Measurements from ENCODE around the gene CCDC40. TPM values are rescaled to one million over a fixed set of nuclear protein-coding genes. Genes with fewer than 3 reads are reported as not detected.

The CCDC40 gene
- total and polyA plus RNA-seq, 2 of the 13 experiments (the other 11 are each of a cell fraction or from before 2014, with no cell fraction given), result 4.1 to 5.5 TPM

DNA sequence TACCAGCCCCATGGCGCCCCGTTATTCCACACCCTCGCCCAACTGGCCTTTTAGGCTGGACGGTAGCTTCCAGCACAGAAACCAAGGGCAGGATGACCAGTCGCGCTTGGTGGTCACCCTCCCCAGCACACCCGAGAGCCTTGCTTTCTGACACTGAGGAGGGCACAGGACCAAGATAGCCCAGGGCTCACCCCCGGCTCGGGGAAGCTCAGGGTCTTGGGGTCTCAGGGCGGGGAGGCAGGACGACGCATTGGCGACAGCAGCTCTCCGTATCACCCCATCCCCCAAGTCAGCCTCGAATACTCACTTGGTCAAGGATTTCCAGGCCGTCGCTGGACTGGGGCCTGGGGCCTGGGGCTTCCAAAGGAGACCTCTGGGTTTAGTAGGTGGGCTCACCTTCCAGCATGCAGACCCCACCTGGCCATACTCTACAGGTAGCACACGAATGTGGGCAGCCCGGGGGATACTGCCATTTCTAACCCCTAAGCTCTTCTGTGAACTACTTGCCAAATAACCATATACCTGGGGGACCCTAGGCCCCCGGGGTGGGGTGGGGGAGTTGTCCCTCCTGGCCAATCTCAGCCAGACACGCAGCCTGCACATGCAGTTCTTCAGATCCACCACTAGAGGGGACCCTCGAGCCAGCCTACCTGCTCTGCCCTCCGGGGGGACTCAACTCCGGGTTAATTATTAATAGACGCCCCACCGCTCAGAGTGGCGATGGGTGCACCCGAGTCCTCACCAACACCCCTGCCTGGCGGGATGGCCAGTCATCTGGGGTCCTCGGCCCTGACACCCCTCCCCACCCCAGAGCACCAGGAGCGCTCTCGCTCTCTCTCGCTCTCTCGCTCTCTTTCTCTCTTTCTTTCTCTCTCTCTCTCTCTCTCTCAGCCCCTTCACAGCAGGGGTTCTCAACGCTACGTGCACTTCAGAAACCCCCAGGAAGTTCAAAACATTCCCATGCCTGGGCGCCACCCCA, 30.8 kb upstream of the CCDC40 start (continued):
- TF ChIP-seq, protein P1, sequence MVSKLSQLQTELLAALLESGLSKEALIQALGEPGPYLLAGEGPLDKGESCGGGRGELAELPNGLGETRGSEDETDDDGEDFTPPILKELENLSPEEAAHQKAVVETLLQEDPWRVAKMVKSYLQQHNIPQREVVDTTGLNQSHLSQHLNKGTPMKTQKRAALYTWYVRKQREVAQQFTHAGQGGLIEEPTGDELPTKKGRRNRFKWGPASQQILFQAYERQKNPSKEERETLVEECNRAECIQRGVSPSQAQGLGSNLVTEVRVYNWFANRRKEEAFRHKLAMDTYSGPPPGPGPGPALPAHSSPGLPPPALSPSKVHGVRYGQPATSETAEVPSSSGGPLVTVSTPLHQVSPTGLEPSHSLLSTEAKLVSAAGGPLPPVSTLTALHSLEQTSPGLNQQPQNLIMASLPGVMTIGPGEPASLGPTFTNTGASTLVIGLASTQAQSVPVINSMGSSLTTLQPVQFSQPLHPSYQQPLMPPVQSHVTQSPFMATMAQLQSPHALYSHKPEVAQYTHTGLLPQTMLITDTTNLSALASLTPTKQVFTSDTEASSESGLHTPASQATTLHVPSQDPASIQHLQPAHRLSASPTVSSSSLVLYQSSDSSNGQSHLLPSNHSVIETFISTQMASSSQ (IDR thresholded peaks at IDR 0.05; ENCODE audit: low read depth), result peak; percentile 99
- TF ChIP-seq, protein P1 (CRISPR knock-in tag; IDR thresholded peaks at IDR 0.05; ENCODE audit: borderline replicate concordance), result peak; percentile 99
- TF ChIP-seq, protein P2, sequence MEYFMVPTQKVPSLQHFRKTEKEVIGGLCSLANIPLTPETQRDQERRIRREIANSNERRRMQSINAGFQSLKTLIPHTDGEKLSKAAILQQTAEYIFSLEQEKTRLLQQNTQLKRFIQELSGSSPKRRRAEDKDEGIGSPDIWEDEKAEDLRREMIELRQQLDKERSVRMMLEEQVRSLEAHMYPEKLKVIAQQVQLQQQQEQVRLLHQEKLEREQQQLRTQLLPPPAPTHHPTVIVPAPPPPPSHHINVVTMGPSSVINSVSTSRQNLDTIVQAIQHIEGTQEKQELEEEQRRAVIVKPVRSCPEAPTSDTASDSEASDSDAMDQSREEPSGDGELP (IDR thresholded peaks at IDR 0.05; ENCODE audit: borderline replicate concordance, low read depth), result no peak
- TF ChIP-seq PHF20 (CRISPR knock-in tag; IDR thresholded peaks at IDR 0.05), result no peak
- no peak for TF ChIP-seq ZNF17 (CRISPR knock-in tag; IDR thresholded peaks at IDR 0.05)
- TF ChIP-seq SETDB1 (CRISPR knock-in tag; IDR thresholded peaks at IDR 0.05; ENCODE audit: borderline replicate concordance), result no peak
- TF ChIP-seq, protein P3, sequence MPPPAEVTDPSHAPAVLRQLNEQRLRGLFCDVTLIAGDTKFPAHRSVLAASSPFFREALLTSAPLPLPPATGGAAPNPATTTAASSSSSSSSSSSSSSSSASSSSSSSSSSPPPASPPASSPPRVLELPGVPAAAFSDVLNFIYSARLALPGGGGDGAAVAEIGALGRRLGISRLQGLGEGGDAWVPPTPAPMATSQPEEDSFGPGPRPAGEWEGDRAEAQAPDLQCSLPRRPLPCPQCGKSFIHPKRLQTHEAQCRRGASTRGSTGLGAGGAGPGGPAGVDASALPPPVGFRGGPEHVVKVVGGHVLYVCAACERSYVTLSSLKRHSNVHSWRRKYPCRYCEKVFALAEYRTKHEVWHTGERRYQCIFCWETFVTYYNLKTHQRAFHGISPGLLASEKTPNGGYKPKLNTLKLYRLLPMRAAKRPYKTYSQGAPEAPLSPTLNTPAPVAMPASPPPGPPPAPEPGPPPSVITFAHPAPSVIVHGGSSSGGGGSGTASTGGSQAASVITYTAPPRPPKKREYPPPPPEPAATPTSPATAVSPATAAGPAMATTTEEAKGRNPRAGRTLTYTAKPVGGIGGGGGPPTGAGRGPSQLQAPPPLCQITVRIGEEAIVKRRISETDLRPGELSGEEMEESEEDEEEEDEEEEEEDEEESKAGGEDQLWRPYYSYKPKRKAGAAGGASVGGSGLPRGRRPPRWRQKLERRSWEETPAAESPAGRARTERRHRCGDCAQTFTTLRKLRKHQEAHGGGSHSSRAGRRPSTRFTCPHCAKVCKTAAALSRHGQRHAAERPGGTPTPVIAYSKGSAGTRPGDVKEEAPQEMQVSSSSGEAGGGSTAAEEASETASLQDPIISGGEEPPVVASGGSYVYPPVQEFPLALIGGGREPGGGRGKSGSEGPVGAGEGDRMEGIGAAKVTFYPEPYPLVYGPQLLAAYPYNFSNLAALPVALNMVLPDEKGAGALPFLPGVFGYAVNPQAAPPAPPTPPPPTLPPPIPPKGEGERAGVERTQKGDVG (CRISPR knock-in tag; IDR thresholded peaks at IDR 0.05; ENCODE audit: borderline replicate concordance), result peak; percentile 68; the same call in 1 of the 2 replicates
- TF ChIP-seq ZIK1 (CRISPR knock-in tag; IDR thresholded peaks at IDR 0.05; ENCODE audit: borderline replicate concordance, low read depth), result no peak
- no peak for TF ChIP-seq ELF4 (CRISPR knock-in tag; IDR thresholded peaks at IDR 0.05; ENCODE audit: borderline replicate concordance)
- no peak for TF ChIP-seq ZFP36L1 (CRISPR knock-in tag; IDR thresholded peaks at IDR 0.05)
- TF ChIP-seq REL (CRISPR knock-in tag; conservative IDR thresholded peaks at IDR 0.05), result no peak
- peak; percentile 62 for TF ChIP-seq NFYB (CRISPR knock-in tag; IDR thresholded peaks at IDR 0.05)
- TF ChIP-seq, protein P4, sequence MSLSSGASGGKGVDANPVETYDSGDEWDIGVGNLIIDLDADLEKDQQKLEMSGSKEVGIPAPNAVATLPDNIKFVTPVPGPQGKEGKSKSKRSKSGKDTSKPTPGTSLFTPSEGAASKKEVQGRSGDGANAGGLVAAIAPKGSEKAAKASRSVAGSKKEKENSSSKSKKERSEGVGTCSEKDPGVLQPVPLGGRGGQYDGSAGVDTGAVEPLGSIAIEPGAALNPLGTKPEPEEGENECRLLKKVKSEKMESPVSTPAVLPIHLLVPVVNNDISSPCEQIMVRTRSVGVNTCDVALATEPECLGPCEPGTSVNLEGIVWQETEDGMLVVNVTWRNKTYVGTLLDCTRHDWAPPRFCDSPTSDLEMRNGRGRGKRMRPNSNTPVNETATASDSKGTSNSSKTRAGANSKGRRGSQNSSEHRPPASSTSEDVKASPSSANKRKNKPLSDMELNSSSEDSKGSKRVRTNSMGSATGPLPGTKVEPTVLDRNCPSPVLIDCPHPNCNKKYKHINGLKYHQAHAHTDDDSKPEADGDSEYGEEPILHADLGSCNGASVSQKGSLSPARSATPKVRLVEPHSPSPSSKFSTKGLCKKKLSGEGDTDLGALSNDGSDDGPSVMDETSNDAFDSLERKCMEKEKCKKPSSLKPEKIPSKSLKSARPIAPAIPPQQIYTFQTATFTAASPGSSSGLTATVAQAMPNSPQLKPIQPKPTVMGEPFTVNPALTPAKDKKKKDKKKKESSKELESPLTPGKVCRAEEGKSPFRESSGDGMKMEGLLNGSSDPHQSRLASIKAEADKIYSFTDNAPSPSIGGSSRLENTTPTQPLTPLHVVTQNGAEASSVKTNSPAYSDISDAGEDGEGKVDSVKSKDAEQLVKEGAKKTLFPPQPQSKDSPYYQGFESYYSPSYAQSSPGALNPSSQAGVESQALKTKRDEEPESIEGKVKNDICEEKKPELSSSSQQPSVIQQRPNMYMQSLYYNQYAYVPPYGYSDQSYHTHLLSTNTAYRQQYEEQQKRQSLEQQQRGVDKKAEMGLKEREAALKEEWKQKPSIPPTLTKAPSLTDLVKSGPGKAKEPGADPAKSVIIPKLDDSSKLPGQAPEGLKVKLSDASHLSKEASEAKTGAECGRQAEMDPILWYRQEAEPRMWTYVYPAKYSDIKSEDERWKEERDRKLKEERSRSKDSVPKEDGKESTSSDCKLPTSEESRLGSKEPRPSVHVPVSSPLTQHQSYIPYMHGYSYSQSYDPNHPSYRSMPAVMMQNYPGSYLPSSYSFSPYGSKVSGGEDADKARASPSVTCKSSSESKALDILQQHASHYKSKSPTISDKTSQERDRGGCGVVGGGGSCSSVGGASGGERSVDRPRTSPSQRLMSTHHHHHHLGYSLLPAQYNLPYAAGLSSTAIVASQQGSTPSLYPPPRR (CRISPR knock-in tag; IDR thresholded peaks at IDR 0.05; ENCODE audit: borderline replicate concordance), result no peak
- no peak for TF ChIP-seq CENPT (CRISPR knock-in tag; IDR thresholded peaks at IDR 0.05; ENCODE audit: low read depth)
